Fibroblast of gingiva (primary cell): Measurements from ENCODE around the gene SUGP1.

ENCODE experiments used
- DNase-seq: peaks from one replicate; pipeline ENCODE4 v3.0.0-alpha.2; 2011; ENCODE audit warnings: low read depth

SUGP1 gene

DNA sequence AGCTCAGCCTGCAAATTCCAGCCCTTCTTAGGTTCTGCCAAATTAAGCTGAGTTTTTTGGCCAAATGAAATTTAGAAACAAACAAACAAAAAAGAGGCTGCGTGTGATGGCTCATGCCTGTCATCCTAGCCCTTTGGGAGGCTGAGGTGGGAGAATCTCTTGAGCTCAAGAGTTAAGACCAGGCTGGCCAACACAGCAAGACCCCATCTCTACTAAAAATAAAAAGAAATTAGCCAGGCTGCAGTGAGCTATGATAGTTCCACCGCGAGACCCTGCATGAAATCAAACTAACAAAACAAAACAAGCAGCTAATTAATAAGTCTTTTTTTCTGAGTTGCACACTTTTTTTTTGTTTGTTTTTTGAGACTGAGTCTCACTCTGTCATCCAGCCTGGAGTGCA is 90.6 kb downstream of the SUGP1 start:
- DNase-seq, result no peak

DNA sequence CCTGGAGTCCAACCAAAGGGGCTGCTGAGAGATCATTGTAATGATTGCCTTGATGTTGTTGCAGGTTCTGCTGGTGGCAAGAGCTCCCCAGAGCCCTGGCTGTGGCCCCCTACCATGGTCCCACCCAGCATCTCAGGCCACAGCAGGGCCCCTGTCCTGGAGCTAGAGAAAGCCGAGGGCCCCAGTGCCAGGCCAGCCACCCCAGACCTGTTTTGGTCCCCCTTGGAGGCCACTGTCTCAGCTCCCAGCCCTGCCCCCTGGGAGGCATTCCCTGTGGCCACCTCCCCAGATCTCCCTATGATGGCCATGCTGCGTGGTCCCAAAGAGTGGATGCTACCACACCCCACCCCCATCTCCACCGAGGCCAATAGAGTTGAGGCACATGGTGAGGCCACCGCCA is 93.1 kb downstream of the SUGP1 start:
- no peak for DNase-seq

DNA sequence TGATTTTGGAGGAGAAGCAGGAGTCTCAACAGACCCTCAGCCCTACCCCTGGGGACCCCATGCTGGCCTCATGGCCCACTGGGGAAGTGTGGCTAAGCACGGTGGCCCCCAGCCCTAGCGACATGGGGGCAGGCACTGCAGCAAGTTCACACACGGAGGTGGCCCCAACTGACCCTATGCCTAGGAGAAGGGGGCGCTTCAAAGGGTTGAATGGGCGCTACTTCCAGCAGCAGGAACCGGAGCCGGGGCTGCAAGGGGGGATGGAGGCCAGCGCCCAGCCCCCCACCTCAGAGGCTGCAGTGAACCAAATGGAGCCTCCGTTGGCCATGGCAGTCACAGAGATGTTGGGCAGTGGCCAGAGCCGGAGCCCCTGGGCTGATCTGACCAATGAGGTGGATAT is 93.6 kb downstream of the SUGP1 start:
- no peak for DNase-seq

DNA sequence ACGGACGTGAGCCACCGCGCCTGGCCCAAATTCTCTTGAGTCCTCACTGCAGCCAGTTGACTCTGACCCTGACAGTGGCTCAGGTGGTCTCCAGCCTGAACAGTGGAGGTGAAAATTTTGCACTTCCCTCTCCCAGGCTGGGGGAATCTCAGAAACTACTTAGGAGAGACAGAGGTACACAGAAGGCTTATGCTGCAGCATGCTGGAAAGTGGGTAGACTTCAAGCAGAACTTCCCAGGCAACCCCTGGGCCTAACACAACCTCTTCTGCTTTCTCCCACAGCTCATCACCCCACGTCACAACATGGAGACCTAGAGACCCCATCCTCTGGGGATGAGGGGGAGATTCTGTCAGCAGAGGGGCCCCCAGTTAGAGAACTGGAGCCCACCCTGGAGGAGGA is 94.1 kb downstream of the SUGP1 start:
- DNase-seq, result no peak
